HG03025 (cell line): ENCODE results near the gene GUSB.
"Not testable (repeated sequence)": the region's sequence is repeated elsewhere in the genome, so short reads cannot be mapped to it uniquely, and the experiment has no call there.

Experiments used
- ATAC-seq: cut with Tn5 transposase; IDR thresholded peaks from one replicate; pipeline ENCODE4 v1.9.1; 2021; ENCODE audit warnings: mild to moderate bottlenecking, moderate library complexity; ENCODE audit not compliant: unreplicated experiment, low FRiP score

GUSB gene

GRCh38 chr7:65976659-65977196, 5.3 kb downstream of the GUSB start:
- ATAC-seq = no peak

GRCh38 chr7:65975814-65976445, 6.1 kb downstream of the GUSB start:
- ATAC-seq = no peak

- no peak for ATAC-seq
Measured at GRCh38 chr7:65974876-65975275, 7.1 kb downstream of the GUSB start.

- ATAC-seq = no peak
Measured at GRCh38 chr7:65974191-65974801, 7.7 kb downstream of the GUSB start.

DNA sequence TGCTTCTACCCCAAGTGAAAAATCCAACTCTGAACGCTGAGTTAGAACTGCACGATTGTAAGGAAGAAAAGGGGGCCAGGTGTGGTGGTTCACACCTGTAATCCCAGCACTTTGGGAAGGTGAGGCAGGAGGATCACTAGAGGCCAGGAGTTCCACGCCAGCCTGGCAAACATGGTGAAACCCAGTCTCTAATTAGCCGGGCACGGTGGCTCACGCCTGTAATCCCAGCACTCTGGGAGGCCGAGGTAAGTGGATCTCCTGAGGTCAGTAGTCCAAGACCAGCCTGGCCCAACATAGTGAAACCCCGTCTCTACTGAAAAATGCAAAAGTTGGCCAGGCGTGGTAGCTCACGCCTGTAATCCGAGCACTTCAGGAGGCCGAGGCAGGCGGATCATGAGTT, 9.0 kb downstream of the GUSB start:
- no peak for ATAC-seq

DNA sequence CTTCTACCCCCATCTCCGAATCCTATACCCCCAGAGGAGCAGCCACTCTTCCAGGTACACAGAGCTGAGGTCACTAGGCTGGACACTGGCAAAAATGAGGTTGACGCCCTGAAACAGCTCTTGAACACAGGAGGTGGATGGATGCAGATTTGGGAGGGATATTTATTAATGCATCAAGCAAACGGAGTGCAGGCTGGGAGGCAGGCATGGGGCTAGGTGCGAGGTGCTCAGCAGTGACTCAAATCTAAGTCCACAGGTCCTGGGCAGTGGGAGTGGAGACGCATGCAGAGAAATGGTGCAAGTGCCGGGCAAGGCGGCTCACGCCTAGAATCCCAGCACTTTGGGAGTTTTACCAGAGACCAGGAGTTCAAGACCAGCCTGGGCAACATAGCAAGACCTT, 11.0 kb downstream of the GUSB start:
- ATAC-seq = no peak

GRCh38 chr7:65968256-65969185, 13.5 kb downstream of the GUSB start:
- no peak for ATAC-seq

DNA sequence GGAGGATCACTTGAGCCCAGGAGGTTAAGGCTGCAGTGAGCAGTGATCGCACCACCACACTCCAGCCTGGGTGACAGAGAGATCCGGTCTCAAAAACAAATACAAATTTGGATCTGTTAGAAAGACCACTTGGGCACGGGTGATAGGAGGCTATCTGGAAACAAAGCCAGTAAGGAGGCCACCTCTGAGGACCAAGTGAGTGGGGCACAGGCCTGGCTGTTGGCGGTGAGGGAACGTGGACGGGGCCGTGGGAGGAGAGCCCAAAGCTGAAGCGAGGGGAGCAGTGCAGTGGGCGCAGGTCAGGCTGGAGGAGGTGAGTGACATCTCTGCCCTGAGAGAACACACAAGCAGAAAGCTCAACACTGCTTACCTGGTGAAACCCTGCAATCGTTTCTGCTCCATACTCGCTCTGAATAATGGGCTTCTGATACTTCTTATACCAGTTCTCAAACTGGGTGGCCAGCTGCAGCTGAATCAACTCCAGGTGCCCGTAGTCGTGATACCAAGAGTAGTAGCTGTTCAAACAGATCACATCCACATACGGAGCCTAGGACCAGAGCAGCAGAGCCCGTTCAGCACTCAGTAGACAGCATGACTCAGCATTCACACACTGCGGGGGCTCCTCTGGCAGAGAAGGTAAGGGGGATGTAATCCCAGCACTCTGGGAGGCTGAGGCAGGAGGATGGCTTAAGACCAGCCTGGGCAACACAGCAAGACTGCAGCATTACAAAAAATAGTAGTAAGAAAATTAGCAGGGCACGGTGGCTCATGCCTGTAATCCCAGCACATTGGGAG, 14.5 kb downstream of the GUSB start:
- no peak for ATAC-seq

GRCh38 chr7:65966146-65966545, 15.9 kb downstream of the GUSB start:
- ATAC-seq = no peak

- not testable (repeated sequence) for ATAC-seq
Measured at GRCh38 chr7:65964671-65965070, 17.3 kb downstream of the GUSB start.

- ATAC-seq = no peak
Measured at GRCh38 chr7:65962033-65962432, 20.0 kb downstream of the GUSB start.

DNA sequence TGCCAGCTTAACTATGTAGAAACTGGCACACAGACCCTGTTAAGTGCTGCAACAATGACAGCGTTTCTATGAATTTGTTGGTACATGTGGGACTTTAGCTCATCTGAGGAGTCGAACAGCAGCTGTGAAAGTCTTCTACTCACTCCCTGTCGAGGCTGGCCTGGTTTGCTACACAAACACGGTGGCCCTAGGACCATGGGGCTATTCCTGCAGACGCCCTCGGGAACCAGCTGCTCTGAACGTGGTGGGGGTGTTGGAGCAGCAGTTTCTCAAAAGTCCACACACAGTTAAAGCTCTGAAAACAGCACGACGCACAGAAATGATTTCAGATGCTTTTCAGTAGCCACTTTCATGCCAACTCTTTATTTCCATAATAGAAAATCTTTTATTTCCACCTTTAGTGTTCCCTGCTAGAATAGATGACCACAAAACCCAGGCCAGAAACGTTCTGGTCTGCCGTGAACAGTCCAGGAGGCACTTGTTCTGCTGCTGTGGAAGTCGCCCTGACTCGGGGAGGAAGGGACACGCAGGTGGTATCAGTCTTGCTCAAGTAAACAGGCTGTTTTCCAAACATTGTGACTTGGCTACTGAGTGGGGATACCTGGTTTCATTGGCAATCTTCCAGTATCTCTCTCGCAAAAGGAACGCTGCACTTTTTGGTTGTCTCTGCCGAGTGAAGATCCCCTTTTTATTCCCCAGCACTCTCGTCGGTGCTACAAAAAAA, 21.5 kb downstream of the GUSB start:
- ATAC-seq = no peak

DNA sequence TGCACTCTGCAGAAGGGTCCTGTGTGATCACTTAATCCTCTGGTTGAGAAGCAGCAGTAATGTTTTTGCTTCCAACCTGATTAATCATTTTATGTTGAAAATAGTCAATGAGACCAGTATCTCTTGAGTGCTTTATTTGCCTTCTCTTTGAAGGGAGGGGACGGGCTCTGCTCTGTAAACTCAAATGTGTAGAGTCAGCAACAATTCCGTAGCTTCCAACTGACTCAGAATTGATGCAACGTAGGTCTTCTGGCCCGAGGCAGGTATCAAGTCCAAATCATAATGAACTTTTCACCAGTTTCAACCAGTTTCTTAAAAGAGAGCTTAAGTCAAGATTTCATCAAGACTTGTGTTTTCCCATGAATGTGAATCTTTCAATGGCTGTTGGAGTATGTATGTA, 26.3 kb downstream of the GUSB start:
- ATAC-seq = no peak

GRCh38 chr7:65953890-65954450, 28.0 kb downstream of the GUSB start:
- ATAC-seq = no peak

DNA sequence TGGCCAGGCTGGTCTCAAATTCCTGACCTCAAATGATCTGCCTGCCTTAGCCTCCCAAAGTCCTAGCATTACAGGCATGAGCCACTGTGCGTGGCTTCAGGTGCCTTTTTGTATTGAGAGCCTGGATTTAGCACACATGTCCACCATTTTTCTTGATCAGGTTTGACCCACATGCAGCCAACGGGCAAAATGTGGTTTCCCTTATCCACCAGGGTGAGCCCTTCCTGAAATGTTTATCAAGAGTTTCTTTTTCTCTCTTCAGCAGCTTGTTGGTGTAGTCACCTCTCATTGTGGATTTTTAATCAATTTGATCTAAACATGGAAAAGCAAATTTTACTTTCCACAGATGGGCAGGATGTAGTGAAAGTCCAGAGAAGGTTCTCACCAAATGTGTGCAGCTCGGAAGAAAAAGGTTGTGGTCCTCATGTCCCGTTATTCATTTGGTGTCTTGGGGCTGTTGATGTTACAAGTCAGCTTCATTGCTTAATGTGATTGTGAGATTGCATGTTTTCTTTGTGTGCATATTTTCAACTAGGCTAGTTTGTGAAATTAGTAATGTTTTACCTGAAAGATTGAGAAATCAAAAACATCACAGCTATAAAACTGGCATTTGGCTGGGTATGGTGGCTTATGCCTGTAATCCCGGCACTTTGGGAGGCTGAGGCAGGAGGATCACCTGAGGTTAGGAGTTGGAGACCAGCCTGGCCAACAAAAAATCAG, 28.9 kb downstream of the GUSB start:
- ATAC-seq = no peak

GRCh38 chr7:65951837-65952578, 30.0 kb downstream of the GUSB start:
- no peak for ATAC-seq

DNA sequence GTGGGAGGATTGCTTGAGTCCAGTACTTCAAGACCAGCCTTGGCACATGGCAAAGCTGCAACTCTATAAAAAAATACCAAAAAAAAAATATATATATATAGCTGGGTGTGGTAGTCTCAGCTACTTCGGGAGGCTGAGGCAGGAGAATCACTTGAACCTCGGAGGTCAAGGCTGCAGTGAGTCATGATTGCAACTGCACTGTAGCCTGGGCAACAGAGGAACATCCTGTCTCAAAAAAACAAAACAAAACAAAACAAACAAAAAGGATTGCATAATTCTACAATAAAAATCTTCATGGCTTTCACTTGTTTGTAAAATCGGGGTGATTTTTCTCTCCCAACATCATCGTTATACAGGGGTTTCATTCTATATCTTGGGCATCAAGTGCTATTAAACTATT, 35.1 kb downstream of the GUSB start:
- no peak for ATAC-seq

DNA sequence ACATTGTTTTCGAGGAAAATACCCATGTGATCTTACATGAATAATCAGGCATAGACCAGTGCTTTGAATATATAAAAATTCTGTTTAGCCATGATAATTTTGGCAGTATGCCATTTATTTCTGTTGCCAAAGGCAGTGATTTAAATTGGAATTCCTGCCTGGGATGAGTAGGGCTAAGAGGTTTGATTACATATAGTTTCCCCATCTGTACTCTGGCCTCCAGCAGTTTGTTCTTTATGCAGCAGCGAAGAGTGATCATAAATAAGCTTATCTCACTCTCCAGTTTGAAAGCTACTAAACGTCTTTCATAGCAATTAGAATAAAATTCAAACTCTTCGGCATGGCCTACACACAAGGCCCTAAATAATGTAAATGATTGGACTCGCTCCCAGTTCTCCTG, 36.2 kb downstream of the GUSB start:
- ATAC-seq = not testable (repeated sequence)
